ENCODE results near the gene HLA-DRA. TPM values are rescaled to one million over a fixed set of nuclear protein-coding genes. Genes with fewer than 3 reads are reported as not detected.

Gene HLA-DRA
- 3.4 TPM for polyA plus RNA-seq (2013, experiment 1 of 2)
- 3.2 TPM for polyA plus RNA-seq (2013, experiment 2 of 2)

DNA sequence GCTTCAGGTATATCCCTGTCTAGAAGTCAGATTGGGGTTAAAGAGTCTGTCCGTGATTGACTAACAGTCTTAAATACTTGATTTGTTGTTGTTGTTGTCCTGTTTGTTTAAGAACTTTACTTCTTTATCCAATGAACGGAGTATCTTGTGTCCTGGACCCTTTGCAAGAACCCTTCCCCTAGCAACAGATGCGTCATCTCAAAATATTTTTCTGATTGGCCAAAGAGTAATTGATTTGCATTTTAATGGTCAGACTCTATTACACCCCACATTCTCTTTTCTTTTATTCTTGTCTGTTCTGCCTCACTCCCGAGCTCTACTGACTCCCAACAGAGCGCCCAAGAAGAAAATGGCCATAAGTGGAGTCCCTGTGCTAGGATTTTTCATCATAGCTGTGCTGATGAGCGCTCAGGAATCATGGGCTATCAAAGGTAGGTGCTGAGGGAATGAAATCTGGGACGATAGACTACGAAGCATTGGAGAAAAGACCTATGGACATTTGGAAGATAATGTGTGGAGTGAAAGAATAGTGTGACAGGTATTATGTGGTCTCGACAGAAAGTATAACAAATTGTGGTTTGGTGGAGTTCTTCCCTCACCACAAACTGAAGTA lies at the start of gene HLA-DRA:
HLA-DRA (plus strand) TSS at position 286 of the 613 bp plus-strand sequence; CDS start at position 350, 64 bp downstream.
- Histone ChIP-seq H2BK5ac (ENCODE audit: low read length) (no peak within 1 kb of the TSS), H3K27ac (ENCODE audit: low read depth, low read length) (no peak within 1 kb of the TSS), H4K5ac (ENCODE audit: low read length) (no peak within 1 kb of the TSS), H2AK5ac (ENCODE audit: low read length) (no peak within 1 kb of the TSS), H3K79me2 (ENCODE audit: control insufficient read depth, insufficient read depth, low read length) (no peaks in the 10 kb centered on the region), H3K4me2 (ENCODE audit: low read length) (peak within 1 kb of the TSS; percentile 23), H3K79me1 (ENCODE audit: low read length) (no peaks in the 10 kb centered on the region), H3K4me3 (ENCODE audit: low read length) (no peak within 1 kb of the TSS), H3K4ac (ENCODE audit: low read depth, low read length) (no peak within 1 kb of the TSS), H3K23ac (ENCODE audit: low read length) (no peak within 1 kb of the TSS), H2BK120ac (ENCODE audit: low read depth, low read length) (no peak within 1 kb of the TSS), H2BK15ac (replicated peaks; ENCODE audit: low read depth) (no peak within 1 kb of the TSS), H3K9ac (ENCODE audit: low read length) (no peak within 1 kb of the TSS), H4K8ac (ENCODE audit: low read depth, low read length) (no peak within 1 kb of the TSS), H3K18ac (ENCODE audit: low read length) (no peak within 1 kb of the TSS), H3K27me3 (ENCODE audit: insufficient read depth, low read length, poor library complexity) (peaks cover under 1% of the 10 kb centered on the region), H3K4me1 (ENCODE audit: control insufficient read depth, low read depth, low read length) (no peaks in the 10 kb centered on the region), H3K56ac (ENCODE audit: low read length) (no peak within 1 kb of the TSS), H3K36me3 (ENCODE audit: control insufficient read depth, insufficient read depth, low read length) (no peaks in the 10 kb centered on the region)
- WGBS (ENCODE audit: extremely low coverage, insufficient coverage, low lambda C conversion rate), result no CpG with 5 or more reads among the region's 9 CpGs
- DNase-seq, result peak; percentile 77

DNA sequence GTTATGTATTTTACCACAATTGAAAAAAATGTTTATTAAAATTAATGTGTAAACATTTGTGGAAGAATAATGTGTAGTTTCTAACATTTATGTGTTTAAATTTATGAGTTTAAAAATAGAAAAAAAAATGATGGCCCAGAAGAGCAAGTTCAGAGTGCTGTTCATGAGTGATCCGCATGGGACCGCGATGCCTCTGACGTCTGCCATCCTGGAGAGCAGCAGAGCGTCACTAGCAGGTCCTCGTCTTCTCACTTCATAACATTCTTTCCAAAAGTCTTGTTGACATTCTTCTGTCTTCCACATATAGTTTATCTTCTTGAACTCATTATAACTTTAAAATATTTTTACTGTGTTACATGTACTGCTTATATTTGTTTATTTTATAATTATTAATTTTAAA lies 48.2 kb upstream of the HLA-DRA start:
- no peaks in the 10 kb centered on the region for H3K79me1 ChIP-seq (ENCODE audit: low read length)
- no peaks in the 10 kb centered on the region for H3K27me3 ChIP-seq (ENCODE audit: insufficient read depth, low read length, poor library complexity)
- H2BK15ac ChIP-seq (replicated peaks; ENCODE audit: low read depth), result no peak overlapping the region
- no peak overlapping the region for H2AK5ac ChIP-seq (ENCODE audit: low read length)
- H3K79me2 ChIP-seq (ENCODE audit: control insufficient read depth, insufficient read depth, low read length), result no peaks in the 10 kb centered on the region
- no peak overlapping the region for H3K18ac ChIP-seq (ENCODE audit: low read length)
- H3K27ac ChIP-seq (ENCODE audit: low read depth, low read length), result no peak overlapping the region
- H4K5ac ChIP-seq (ENCODE audit: low read length), result no peak overlapping the region
- H3K9ac ChIP-seq (ENCODE audit: low read length), result no peak overlapping the region
- no peak overlapping the region for H3K23ac ChIP-seq (ENCODE audit: low read length)
- DNase-seq, result no peak
- no peak overlapping the region for H4K8ac ChIP-seq (ENCODE audit: low read depth, low read length)
- H3K4ac ChIP-seq (ENCODE audit: low read depth, low read length), result no peak overlapping the region
- H2BK5ac ChIP-seq (ENCODE audit: low read length), result no peak overlapping the region
- no peak overlapping the region for H2BK120ac ChIP-seq (ENCODE audit: low read depth, low read length)
- no peak overlapping the region for H3K4me3 ChIP-seq (ENCODE audit: low read length)
- H3K36me3 ChIP-seq (ENCODE audit: control insufficient read depth, insufficient read depth, low read length), result no peaks in the 10 kb centered on the region
- WGBS (ENCODE audit: extremely low coverage, insufficient coverage, low lambda C conversion rate), result no CpG with 5 or more reads among the region's 6 CpGs
- H3K56ac ChIP-seq (ENCODE audit: low read length), result no peak overlapping the region
- H3K4me1 ChIP-seq (ENCODE audit: control insufficient read depth, low read depth, low read length), result no peaks in the 10 kb centered on the region
- no peak overlapping the region for H3K4me2 ChIP-seq (ENCODE audit: low read length)

DNA sequence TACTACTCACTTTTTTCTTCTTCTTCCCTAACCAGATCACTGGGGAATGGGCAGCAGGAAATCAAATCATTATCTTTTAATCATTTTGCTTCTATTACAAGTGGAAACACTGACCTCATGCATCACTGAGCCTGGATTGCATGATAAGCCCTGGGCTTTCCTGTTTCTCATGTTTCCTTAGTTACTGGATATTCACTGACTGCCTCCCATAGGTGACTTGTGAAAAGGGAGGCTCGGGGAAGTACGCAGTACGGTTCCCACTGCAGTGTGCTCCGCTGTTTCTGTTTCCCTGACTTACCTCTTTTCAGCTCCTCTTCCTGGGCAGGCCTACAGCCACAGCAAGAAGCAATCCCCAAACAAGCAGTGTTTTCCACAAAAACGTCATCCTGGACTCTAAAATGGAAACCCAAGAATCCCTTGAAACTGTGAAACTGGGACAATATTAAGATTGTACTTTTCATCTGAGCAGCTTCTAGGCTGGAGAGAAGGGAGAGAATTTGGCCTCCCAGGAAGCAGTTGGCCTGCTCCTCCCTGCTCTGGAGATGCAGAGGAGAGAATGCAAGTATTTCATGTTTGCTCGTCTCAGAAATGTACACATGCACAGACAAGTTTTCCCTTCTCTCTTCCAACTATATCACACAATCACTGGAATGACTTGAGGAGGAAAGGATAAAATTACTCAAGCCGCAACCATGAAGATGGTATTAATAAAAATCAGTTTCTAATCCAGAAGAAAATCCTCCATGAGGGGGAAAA lies 45.8 kb upstream of the HLA-DRA start:
- peak; percentile 78 for DNase-seq
- no peaks in the 10 kb centered on the region for H3K79me1 ChIP-seq (ENCODE audit: low read length)
- no peak overlapping the region for H3K27ac ChIP-seq (ENCODE audit: low read depth, low read length)
- H2BK15ac ChIP-seq (replicated peaks; ENCODE audit: low read depth), result no peak overlapping the region
- no peak overlapping the region for H2BK5ac ChIP-seq (ENCODE audit: low read length)
- no peak overlapping the region for H3K23ac ChIP-seq (ENCODE audit: low read length)
- no peak overlapping the region for H3K9ac ChIP-seq (ENCODE audit: low read length)
- H3K4me3 ChIP-seq (ENCODE audit: low read length), result no peak overlapping the region
- H3K18ac ChIP-seq (ENCODE audit: low read length), result no peak overlapping the region
- no peaks in the 10 kb centered on the region for H3K27me3 ChIP-seq (ENCODE audit: insufficient read depth, low read length, poor library complexity)
- H3K4ac ChIP-seq (ENCODE audit: low read depth, low read length), result no peak overlapping the region
- no peak overlapping the region for H2AK5ac ChIP-seq (ENCODE audit: low read length)
- no peak overlapping the region for H4K8ac ChIP-seq (ENCODE audit: low read depth, low read length)
- H3K4me1 ChIP-seq (ENCODE audit: control insufficient read depth, low read depth, low read length), result no peaks in the 10 kb centered on the region
- no peak overlapping the region for H4K5ac ChIP-seq (ENCODE audit: low read length)
- H3K4me2 ChIP-seq (ENCODE audit: low read length), result no peak overlapping the region
- no peaks in the 10 kb centered on the region for H3K36me3 ChIP-seq (ENCODE audit: control insufficient read depth, insufficient read depth, low read length)
- no peaks in the 10 kb centered on the region for H3K79me2 ChIP-seq (ENCODE audit: control insufficient read depth, insufficient read depth, low read length)
- H2BK120ac ChIP-seq (ENCODE audit: low read depth, low read length), result no peak overlapping the region
- H3K56ac ChIP-seq (ENCODE audit: low read length), result no peak overlapping the region
- WGBS (ENCODE audit: extremely low coverage, insufficient coverage, low lambda C conversion rate), result no CpG with 5 or more reads among the region's 7 CpGs

- Histone ChIP-seq H2AK5ac (ENCODE audit: low read length) (no peak overlapping the region), H3K27me3 (ENCODE audit: insufficient read depth, low read length, poor library complexity) (no peaks in the 10 kb centered on the region), H2BK5ac (ENCODE audit: low read length) (no peak overlapping the region), H3K4me1 (ENCODE audit: control insufficient read depth, low read depth, low read length) (no peaks in the 10 kb centered on the region), H3K27ac (ENCODE audit: low read depth, low read length) (no peak overlapping the region), H2BK120ac (ENCODE audit: low read depth, low read length) (no peak overlapping the region), H3K4me3 (ENCODE audit: low read length) (no peak overlapping the region), H3K79me2 (ENCODE audit: control insufficient read depth, insufficient read depth, low read length) (no peaks in the 10 kb centered on the region), H3K36me3 (ENCODE audit: control insufficient read depth, insufficient read depth, low read length) (no peaks in the 10 kb centered on the region), H3K18ac (ENCODE audit: low read length) (no peak overlapping the region), H2BK15ac (replicated peaks; ENCODE audit: low read depth) (no peak overlapping the region), H4K8ac (ENCODE audit: low read depth, low read length) (no peak overlapping the region), H3K79me1 (ENCODE audit: low read length) (no peaks in the 10 kb centered on the region), H3K56ac (ENCODE audit: low read length) (no peak overlapping the region), H3K23ac (ENCODE audit: low read length) (no peak overlapping the region), H3K4me2 (ENCODE audit: low read length) (no peak overlapping the region), H4K5ac (ENCODE audit: low read length) (no peak overlapping the region), H3K9ac (ENCODE audit: low read length) (no peak overlapping the region), H3K4ac (ENCODE audit: low read depth, low read length) (no peak overlapping the region)
- DNase-seq, result no peak
- no CpG with 5 or more reads among the region's 10 CpGs for WGBS (ENCODE audit: extremely low coverage, insufficient coverage, low lambda C conversion rate)
Measured at GRCh38 chr6:32396028-32396427, 43.7 kb upstream of the HLA-DRA start.

- Histone ChIP-seq H2AK5ac (ENCODE audit: low read length) (no peak overlapping the region), H2BK120ac (ENCODE audit: low read depth, low read length) (no peak overlapping the region), H3K56ac (ENCODE audit: low read length) (no peak overlapping the region), H2BK5ac (ENCODE audit: low read length) (no peak overlapping the region), H3K36me3 (ENCODE audit: control insufficient read depth, insufficient read depth, low read length) (no peaks in the 10 kb centered on the region), H4K5ac (ENCODE audit: low read length) (no peak overlapping the region), H3K79me2 (ENCODE audit: control insufficient read depth, insufficient read depth, low read length) (no peaks in the 10 kb centered on the region), H3K4me1 (ENCODE audit: control insufficient read depth, low read depth, low read length) (no peaks in the 10 kb centered on the region), H4K8ac (ENCODE audit: low read depth, low read length) (no peak overlapping the region), H3K23ac (ENCODE audit: low read length) (no peak overlapping the region), H3K4me3 (ENCODE audit: low read length) (no peak overlapping the region), H3K4ac (ENCODE audit: low read depth, low read length) (no peak overlapping the region), H3K18ac (ENCODE audit: low read length) (no peak overlapping the region), H3K27me3 (ENCODE audit: insufficient read depth, low read length, poor library complexity) (no peaks in the 10 kb centered on the region), H3K79me1 (ENCODE audit: low read length) (no peaks in the 10 kb centered on the region), H3K27ac (ENCODE audit: low read depth, low read length) (no peak overlapping the region), H3K4me2 (ENCODE audit: low read length) (no peak overlapping the region), H2BK15ac (replicated peaks; ENCODE audit: low read depth) (no peak overlapping the region), H3K9ac (ENCODE audit: low read length) (no peak overlapping the region)
- WGBS (ENCODE audit: extremely low coverage, insufficient coverage, low lambda C conversion rate), result no CpG with 5 or more reads among the region's 7 CpGs
- no peak for DNase-seq
Measured at GRCh38 chr6:32397252-32397920, 42.3 kb upstream of the HLA-DRA start.
